Transverse colon (tissue), 4 donors: ENCODE data around the gene ZSCAN26.

Experiments used
- EP300 ChIP-seq: sonication (generic); formaldehyde crosslinking; IDR thresholded peaks from one replicate; pipeline ENCODE4 v1.6.1; 2017; ENCODE audit warnings: antibody characterized with exemption, low read depth
- POLR2A ChIP-seq: fragments of 450-650 bp; IDR thresholded peaks from one replicate; pipeline ENCODE4 v1.6.1; 2016; ENCODE audit warnings: antibody characterized with exemption, mild to moderate bottlenecking, moderate library complexity
- POLR2AphosphoS5 ChIP-seq, 3 donors: sonication (generic); formaldehyde crosslinking; IDR thresholded peaks; one replicate each; pipeline ENCODE4 v1.6.1; 2016; ENCODE audit warnings: antibody characterized with exemption in 3 of 3
- TF ChIP-seq, protein P1 (sequence below), 5 experiments: fragments of 200-600 bp in 3 of 5; fragments of 450-650 bp in 2 of 5; sonication (generic) in 3 of 5; IDR thresholded peaks; 1 replicate in 2 of 5; 2 replicates in 3 of 5; pipeline ENCODE4 v1.5.1; 2016 to 2017; ENCODE audit warnings: antibody characterized with exemption in 5 of 5, inconsistent platforms in 3 of 5, mild to moderate bottlenecking in 2 of 5, moderate library complexity in 1 of 5

- TF ChIP-seq POLR2A: no peak
- TF ChIP-seq, protein P1, sequence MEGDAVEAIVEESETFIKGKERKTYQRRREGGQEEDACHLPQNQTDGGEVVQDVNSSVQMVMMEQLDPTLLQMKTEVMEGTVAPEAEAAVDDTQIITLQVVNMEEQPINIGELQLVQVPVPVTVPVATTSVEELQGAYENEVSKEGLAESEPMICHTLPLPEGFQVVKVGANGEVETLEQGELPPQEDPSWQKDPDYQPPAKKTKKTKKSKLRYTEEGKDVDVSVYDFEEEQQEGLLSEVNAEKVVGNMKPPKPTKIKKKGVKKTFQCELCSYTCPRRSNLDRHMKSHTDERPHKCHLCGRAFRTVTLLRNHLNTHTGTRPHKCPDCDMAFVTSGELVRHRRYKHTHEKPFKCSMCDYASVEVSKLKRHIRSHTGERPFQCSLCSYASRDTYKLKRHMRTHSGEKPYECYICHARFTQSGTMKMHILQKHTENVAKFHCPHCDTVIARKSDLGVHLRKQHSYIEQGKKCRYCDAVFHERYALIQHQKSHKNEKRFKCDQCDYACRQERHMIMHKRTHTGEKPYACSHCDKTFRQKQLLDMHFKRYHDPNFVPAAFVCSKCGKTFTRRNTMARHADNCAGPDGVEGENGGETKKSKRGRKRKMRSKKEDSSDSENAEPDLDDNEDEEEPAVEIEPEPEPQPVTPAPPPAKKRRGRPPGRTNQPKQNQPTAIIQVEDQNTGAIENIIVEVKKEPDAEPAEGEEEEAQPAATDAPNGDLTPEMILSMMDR (IDR thresholded peaks at IDR 0.05): no peak
- TF ChIP-seq POLR2AphosphoS5 (IDR thresholded peaks at IDR 0.05): no peak
- TF ChIP-seq EP300: no peak
Observed at GRCh38 chr6:28257042-28257441, 9.9 kb upstream of the ZSCAN26 start.
